ENCODE measurements around the gene SASH3.

The SASH3 gene

DNA sequence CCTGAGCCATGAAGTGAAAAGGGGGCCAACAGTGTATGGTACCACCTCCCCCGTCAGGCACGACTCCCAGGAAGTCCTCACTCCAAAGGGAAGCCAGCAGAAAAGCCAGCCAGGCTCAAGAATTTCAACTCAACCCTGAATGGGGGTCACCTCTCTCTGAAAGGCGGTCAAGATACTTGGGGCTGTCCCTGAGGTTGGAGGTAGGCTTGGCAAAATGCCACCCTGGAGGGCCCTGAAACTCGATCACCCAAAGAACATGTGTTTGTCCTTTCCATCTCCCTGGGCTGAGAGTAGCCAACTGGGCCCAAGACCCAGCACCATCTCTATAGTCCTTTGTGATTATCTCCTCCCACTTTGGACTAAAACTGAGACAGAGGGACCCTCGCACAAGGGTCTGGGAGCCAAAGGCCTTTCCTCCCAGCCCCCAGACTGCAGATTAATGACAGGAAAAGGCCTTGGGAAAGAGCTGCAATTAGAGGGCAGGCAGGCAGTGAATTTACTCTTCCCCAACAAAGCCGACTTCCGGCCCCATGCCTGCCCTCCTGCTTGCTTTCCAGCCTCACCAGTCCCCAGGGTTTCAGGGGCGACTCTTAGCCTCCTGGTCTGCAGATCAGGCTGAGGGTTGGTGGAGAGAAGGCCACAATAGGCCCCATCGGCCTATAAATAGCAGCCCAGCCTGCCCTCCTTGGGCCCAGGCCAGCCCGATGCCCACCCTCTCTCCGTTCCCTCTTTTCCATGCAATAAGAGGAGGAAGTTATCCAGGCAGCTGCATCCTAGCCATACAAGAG is 5.6 kb downstream of the SASH3 start:
- no peak for DNase-seq

GRCh38 chrX:129786210-129786651 is 6.5 kb downstream of the SASH3 start:
- DNase-seq, result no peak

- DNase-seq, result no peak
Observed at GRCh38 chrX:129787336-129788055, 7.7 kb downstream of the SASH3 start.

DNA sequence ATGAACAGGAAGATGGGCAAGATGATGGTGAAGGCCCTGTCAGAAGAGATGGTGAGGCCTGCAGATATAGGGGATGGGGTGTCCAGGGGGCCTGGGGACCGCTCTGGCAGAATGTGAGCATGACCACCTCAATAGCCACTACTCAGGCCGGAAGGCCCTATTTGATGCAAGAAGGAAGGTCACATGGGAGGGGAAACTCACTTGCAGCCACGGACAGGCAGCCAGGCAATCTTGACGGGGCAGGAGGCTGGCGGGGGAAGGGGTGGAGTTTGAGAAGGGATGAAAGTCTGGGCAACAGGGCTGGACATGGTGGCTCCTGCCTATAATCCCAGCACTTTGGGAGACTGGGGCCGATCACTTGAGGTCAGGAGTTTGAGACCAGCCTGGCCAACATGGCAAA is 8.8 kb downstream of the SASH3 start:
- no peak for DNase-seq

DNA sequence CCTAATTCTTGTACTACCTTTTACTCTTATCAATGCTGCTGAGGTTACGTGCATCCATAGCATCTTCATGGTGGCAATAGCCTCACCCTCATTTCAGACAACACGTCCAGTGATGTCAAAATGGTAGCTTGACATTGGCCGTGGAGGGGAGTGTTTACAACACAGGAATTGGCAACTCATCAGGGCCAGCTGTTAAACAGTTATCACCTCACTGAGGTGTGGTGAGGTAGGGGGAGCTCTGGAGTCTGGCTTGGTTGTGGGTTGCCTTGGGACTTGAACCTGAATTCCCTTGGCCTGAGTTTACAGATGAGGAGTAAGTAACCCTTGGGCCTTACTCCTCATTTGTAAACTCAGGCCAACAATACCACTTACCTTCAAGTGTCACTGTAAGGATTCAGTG is 10.4 kb downstream of the SASH3 start:
- DNase-seq, result no peak

GRCh38 chrX:129790808-129791207 is 11.1 kb downstream of the SASH3 start:
- DNase-seq, result no peak

DNA sequence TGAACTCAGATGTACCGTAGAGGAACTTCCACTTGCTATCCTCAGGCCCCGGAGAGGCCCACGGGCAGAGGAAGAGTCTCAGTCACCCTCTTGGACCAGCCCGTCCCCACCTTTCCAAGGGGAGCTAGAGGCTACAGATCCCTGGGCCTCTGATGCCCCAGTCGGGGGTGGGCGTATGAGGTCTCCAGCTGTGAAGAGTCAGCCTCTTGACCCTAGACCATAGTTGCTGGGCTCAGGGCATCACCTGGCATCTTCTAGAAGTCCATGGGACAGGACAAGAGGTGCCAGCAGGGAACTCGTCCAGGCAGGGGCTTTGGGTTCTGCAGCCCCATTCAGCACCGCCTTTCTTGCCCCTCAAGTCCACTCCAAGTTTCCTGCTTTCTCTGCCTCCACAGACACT is 11.6 kb downstream of the SASH3 start:
- no peak for DNase-seq

DNA sequence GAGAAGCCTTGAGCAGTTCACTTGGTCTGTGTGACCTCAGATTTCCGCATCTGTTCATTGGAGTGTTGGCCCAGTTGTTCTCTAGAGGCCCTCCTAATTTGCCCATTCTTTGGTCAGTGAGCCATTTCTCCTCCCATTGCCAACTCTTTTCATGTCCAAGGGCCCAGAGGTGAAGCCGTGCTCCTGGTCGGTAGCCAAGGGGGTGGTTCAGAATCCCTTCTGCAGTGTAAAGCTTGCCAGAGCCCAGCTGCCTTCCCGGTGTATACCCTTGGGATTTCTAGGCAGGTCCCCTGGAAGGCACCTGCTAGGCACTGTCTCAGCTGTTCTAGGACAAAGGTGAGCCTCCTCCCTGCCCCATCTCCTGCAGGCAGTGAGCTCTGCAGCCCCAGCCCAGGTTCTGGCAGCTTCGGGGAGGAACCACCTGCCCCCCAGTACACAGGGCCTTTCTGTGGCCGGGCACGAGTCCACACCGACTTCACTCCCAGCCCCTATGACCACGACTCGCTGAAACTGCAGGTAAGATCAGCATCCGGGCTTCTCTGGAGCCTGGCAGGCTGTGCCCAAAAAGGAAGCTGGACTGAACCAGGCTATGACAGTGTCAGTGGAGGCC is 12.3 kb downstream of the SASH3 start:
- no peak for DNase-seq

GRCh38 chrX:129792586-129793291 is 13.0 kb downstream of the SASH3 start:
- no peak for DNase-seq

- DNase-seq, result no peak
Observed at GRCh38 chrX:129793604-129794191, 13.9 kb downstream of the SASH3 start.

GRCh38 chrX:129795584-129795983 is 15.8 kb downstream of the SASH3 start:
- no peak for DNase-seq

GRCh38 chrX:129797251-129797906 is 17.6 kb downstream of the SASH3 start:
- DNase-seq, result no peak

DNA sequence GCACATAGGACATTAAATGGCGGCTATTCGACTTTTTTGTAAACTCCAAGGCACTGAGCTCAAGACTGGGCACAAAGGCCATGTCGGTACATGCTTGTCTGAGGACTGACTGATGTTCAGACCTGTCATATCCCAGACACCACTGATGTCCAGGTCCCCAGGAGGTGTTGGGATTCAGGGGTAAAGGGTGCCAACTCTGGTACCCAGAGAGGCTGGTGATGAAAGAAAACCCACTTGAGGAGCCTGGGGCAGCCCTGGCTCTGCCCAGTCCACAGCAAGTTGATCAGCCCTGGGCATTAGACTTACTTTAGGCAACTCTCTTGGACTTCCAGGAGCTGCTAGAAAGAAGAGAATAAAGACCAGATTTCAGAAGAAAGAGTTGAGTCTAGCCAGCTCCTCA is 18.7 kb downstream of the SASH3 start:
- no peak for DNase-seq

DNA sequence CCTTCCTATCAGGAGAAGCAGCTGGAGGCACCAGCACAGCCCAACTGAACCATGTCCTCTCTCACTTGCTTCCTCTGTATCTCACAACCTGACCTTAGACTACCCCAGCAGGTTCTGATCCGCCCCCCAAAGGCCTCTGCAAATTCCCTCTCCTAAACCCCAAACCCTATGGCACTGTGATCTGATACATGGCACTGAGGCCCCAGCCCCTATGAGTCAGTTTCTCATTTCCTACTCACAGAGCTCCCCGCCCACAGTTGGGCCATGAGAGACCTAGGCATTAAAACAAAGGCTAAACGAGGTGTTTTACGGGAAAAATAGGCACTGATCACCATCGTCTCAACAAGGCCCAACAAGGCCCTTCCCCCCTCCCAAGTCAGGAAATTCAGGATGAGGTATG is 19.1 kb downstream of the SASH3 start:
- DNase-seq, result no peak

- no peak for DNase-seq
Observed at GRCh38 chrX:129800186-129800585, 20.4 kb downstream of the SASH3 start.

DNA sequence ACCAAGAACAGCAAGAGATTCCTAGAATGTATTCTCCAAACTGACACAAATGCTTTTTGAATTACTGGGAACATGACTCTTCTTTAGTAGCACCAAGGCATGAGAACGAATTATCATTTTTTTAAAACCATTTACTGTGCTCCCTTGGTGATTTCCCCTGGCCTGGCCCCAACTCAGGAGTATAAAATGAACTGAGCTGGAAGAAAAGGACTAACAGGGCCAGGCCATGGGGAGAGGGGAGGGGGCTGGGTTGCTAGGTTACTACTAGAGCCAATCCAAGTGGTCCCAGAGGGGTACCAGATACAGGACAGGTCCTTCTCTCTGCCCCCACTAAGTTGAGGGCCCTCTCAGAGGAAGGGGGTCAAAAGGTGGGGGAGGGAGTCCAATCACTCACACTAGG is 23.1 kb downstream of the SASH3 start:
- no peak for DNase-seq

- DNase-seq, result no peak
Observed at GRCh38 chrX:129804806-129805205, 25.1 kb downstream of the SASH3 start.

- no peak for DNase-seq
Observed at GRCh38 chrX:129808158-129808828, 28.5 kb downstream of the SASH3 start.

DNA sequence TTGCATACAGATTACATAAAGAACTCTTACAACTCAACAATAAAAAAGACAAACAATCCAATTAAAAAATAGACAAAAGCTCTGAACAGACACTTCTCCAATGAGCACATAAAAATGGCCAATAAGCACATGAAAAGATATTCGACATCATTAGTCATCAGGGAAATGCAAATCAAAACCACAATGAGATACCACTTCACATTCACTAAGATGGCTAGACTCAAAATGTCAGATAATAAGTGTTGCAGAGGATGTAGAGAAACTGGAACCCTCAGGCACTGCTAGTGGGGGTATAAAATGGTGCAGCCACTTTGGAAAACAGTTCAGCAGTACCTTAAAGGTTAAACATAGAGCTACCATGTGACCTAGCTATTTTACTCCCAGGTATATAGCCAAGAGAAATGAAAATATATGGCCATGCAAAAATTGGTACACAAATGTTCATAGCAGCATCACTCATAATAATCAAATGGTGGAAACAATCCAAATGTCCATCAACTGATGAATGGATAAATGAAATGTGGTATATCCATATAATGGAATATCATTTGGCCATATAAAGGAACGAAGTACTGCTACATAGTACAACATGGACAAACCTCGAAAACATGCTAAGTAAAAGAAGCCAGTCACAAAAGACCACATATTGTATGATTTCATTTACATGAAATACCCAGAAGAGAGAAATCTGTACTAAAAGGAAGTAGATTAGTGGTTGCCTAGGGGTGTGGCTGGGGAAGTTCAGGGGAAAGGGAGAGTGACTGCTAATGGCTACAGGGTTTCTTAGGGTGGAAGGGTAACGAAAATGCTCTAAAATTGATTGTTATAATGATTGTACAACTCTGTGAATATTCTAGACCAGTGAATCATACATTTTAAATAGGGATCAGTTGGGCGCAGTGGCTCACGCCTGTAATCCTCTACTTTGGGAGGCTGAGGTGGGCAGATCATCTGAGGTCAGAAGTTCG is 29.4 kb downstream of the SASH3 start:
- DNase-seq, result no peak

DNA sequence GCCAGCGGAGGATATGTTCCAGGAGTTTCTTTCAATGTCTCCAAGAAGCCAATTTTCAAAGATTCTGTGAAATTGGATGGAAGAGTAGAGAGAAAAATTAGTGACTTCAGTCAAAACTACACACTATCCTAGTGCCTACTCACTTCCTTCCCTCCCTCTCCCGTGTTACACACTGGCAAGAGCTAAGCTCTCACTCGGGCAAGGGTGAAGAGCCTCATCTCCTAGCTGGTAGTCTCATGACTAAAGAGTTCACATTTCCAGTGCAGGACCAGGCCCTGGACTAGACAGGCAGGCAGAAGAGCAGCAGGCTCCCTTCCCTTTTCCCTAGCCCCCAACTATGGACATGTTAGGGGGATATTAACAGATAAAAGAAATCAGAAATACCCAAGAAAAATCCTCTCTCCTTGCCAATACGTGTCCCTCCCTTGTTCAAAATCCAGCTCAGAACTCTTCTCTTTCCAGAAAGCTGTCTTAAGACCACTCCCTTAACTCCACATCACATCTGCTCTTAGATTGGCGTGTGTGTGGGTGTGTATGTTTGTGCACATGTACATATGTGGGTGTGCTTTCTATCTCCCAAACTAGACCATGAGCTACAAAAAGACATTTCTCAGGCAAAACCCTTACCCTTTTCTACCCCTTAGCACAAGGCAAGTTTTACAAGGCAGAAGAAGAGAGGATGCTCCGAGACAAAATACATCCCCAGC is 34.1 kb downstream of the SASH3 start:
- DNase-seq, result no peak

Data from CD4-positive, alpha-beta T cell treated with Interleukin-17A for 1 hour (primary cell).